Measurements from ENCODE around the gene BRAF.
"Not testable (repeated sequence)": the region's sequence is repeated elsewhere in the genome, so short reads cannot be mapped to it uniquely, and the experiment has no call there.

BRAF gene

GRCh38 chr7:140896996-140897395 is 27.7 kb downstream of the BRAF start:
- no peak for DNase-seq (ENCODE audit: low read depth, low spot score)
- no peak for TF ChIP-seq CTCF (IDR thresholded peaks at IDR 0.05; ENCODE audit: insufficient read depth, low read length, missing control alignments)
- ChIA-PET CTCF (no interaction called here), POLR2A (no interaction called here)
- H3K4me3 ChIP-seq (ENCODE audit: low read depth, low read length) = no peak overlapping the region

- H3K4me3 ChIP-seq (ENCODE audit: low read depth, low read length) = no peak overlapping the region
- no peak for TF ChIP-seq CTCF (IDR thresholded peaks at IDR 0.05; ENCODE audit: insufficient read depth, low read length, missing control alignments)
- CTCF ChIA-PET = interaction anchor here (1.0 to 1.2 kb wide), 3 partner anchors 12 to 125 kb away, joined by 3 to 4 read pairs (median 3); partner anchors contain the start of gene MRPS33
- POLR2A ChIA-PET = no interaction called here
- no peak for DNase-seq (ENCODE audit: low read depth, low spot score)
Measured at GRCh38 chr7:140889645-140890044, 35.1 kb downstream of the BRAF start.

- ChIA-PET CTCF (interaction anchor here (1.2 kb wide), 1 partner anchor 11 kb away, joined by 4 read pairs; no protein-coding TSS in a partner anchor), POLR2A (no interaction called here)
- TF ChIP-seq CTCF (IDR thresholded peaks at IDR 0.05; ENCODE audit: insufficient read depth, low read length, missing control alignments) = no peak
- H3K4me3 ChIP-seq (ENCODE audit: low read depth, low read length) = no peak overlapping the region
- DNase-seq (ENCODE audit: low read depth, low spot score) = no peak
Measured at GRCh38 chr7:140889150-140889549, 35.6 kb downstream of the BRAF start.

GRCh38 chr7:140888087-140888486 is 36.6 kb downstream of the BRAF start:
- ChIA-PET CTCF (no interaction called here), POLR2A (no interaction called here)
- DNase-seq (ENCODE audit: low read depth, low spot score) = no peak
- H3K4me3 ChIP-seq (ENCODE audit: low read depth, low read length) = no peak overlapping the region
- no peak for TF ChIP-seq CTCF (IDR thresholded peaks at IDR 0.05; ENCODE audit: insufficient read depth, low read length, missing control alignments)

- no peak for TF ChIP-seq CTCF (IDR thresholded peaks at IDR 0.05; ENCODE audit: insufficient read depth, low read length, missing control alignments)
- no peak for DNase-seq (ENCODE audit: low read depth, low spot score)
- ChIA-PET POLR2A (no interaction called here), CTCF (no interaction called here)
- no peak overlapping the region for H3K4me3 ChIP-seq (ENCODE audit: low read depth, low read length)
Measured at GRCh38 chr7:140885735-140886334, 38.9 kb downstream of the BRAF start.

GRCh38 chr7:140883378-140883777 is 41.4 kb downstream of the BRAF start:
- DNase-seq (ENCODE audit: low read depth, low spot score) = no peak
- POLR2A ChIA-PET = no interaction called here
- no peak for TF ChIP-seq CTCF (IDR thresholded peaks at IDR 0.05; ENCODE audit: insufficient read depth, low read length, missing control alignments)
- H3K4me3 ChIP-seq (ENCODE audit: low read depth, low read length) = no peak overlapping the region
- CTCF ChIA-PET = no interaction called here

GRCh38 chr7:140882834-140883233 is 41.9 kb downstream of the BRAF start:
- POLR2A ChIA-PET; CTCF ChIA-PET; H3K4me3 ChIP-seq (ENCODE audit: low read depth, low read length); DNase-seq (ENCODE audit: low read depth, low spot score): not testable (repeated sequence)

All from AG04449 (cell line).